Fibroblast of lung (primary cell): ENCODE results near the gene GNA12. TPM values are rescaled to one million over a fixed set of nuclear protein-coding genes. Genes with fewer than 3 reads are reported as not detected.
"Not testable (repeated sequence)": the region's sequence is repeated elsewhere in the genome, so short reads cannot be mapped to it uniquely, and the experiment has no call there.

Source experiments
- DNase-seq, 2 donors: peaks; one replicate each; pipeline versions ENCODE4 v3.0.0 to v3.0.0-alpha.2; 2010; ENCODE audit warnings: low read depth in 2 of 2
- H2AFZ ChIP-seq: 2 replicates; pipeline ENCODE4 v1.5.1; 2012; ENCODE audit warnings: low read length, control low read depth, inconsistent platforms
- H3K27ac ChIP-seq: 2 replicates; pipeline ENCODE4 v1.5.1; 2011; ENCODE audit warnings: low read length, control low read depth; ENCODE audit not compliant: insufficient read depth
- H3K27me3 ChIP-seq: 2 replicates; pipeline ENCODE4 v1.5.1; 2011; ENCODE audit warnings: mild to moderate bottlenecking, low read length; ENCODE audit not compliant: control insufficient read depth, insufficient read depth
- H3K36me3 ChIP-seq: 2 replicates; pipeline ENCODE4 v1.5.1; 2011; ENCODE audit warnings: low read length; ENCODE audit not compliant: control insufficient read depth, insufficient read depth
- H3K4me1 ChIP-seq: 2 replicates; pipeline ENCODE4 v1.5.1; 2011; ENCODE audit warnings: low read length; ENCODE audit not compliant: control insufficient read depth, insufficient read depth; ENCODE audit errors: extremely low read depth
- H3K4me2 ChIP-seq: 2 replicates; pipeline ENCODE4 v1.5.1; 2011; ENCODE audit warnings: low read length, control low read depth; ENCODE audit not compliant: insufficient read depth; ENCODE audit errors: extremely low read depth
- H3K4me3 ChIP-seq, 4 experiments: fragments of 200-600 bp in 1 of 4; sonication (generic) in 1 of 4; replicated peaks in 1 of 4; 2 replicates each; pipeline ENCODE4 v1.5.1; 2011 to 2016; ENCODE audit warnings: low read length in 4 of 4, low read depth in 3 of 4, mild to moderate bottlenecking in 3 of 4, control low read depth in 2 of 4, inconsistent platforms in 1 of 4, mixed read lengths in 1 of 4; ENCODE audit not compliant: insufficient read depth in 1 of 4; ENCODE audit errors: control extremely low read depth in 1 of 4
- H3K79me2 ChIP-seq: 2 replicates; pipeline ENCODE4 v1.5.1; 2012; ENCODE audit warnings: mild to moderate bottlenecking, low read length, inconsistent platforms; ENCODE audit not compliant: control insufficient read depth, insufficient read depth
- H3K9ac ChIP-seq: 2 replicates; pipeline ENCODE4 v1.5.1; 2011; ENCODE audit warnings: mild to moderate bottlenecking, low read length, control low read depth; ENCODE audit not compliant: insufficient read depth
- H3K9me3 ChIP-seq: 2 replicates; pipeline ENCODE4 v1.5.1; 2012; ENCODE audit warnings: low read depth, low read length; ENCODE audit not compliant: control insufficient read depth, insufficient read depth
- H4K20me1 ChIP-seq: 2 replicates; pipeline ENCODE4 v1.5.1; 2011; ENCODE audit warnings: low read length; ENCODE audit not compliant: control insufficient read depth, insufficient read depth; ENCODE audit errors: extremely low read depth
- EZH2 ChIP-seq: IDR thresholded peaks from 2 replicates; pipeline ENCODE4 v1.5.1; 2012; ENCODE audit warnings: low read length, control low read depth, mild to moderate bottlenecking; ENCODE audit errors: missing control alignments
- polyA plus RNA-seq, 2 donors: library from polyadenylated mRNA; depleted of rRNA in 1 of 2; stranded (reverse) in 1 of 2; unstranded in 1 of 2; fragments of >200 nt; gene quantifications; 2 replicates each; pipeline ENCODE4 v1.2.1, GENCODE V29; 2011 to 2012; ENCODE audit warnings: missing spikeins in 1 of 2
- total RNA-seq: library from RNA; depleted of rRNA; stranded (reverse); fragments of >200 nt; gene quantifications from 2 replicates; pipeline ENCODE4 v1.2.1, GENCODE V29; 2014
- TF ChIP-seq, protein P1 (sequence below), 2 donors: IDR thresholded peaks in 1 of 2; conservative IDR thresholded peaks in 1 of 2; 1 replicate in 1 of 2; 2 replicates in 1 of 2; pipeline ENCODE4 v1.5.1; 2011 to 2012; ENCODE audit warnings: low read length in 2 of 2, control low read depth in 1 of 2, inconsistent platforms in 1 of 2, low read depth in 1 of 2, mild to moderate bottlenecking in 1 of 2

Gene GNA12
- total and polyA plus RNA-seq, 2 donors (not counting 1 experiment from before 2014, with no cell fraction given): 36.2 to 137 TPM

- no peak overlapping the region for H3K27ac ChIP-seq
- TF ChIP-seq, protein P1, sequence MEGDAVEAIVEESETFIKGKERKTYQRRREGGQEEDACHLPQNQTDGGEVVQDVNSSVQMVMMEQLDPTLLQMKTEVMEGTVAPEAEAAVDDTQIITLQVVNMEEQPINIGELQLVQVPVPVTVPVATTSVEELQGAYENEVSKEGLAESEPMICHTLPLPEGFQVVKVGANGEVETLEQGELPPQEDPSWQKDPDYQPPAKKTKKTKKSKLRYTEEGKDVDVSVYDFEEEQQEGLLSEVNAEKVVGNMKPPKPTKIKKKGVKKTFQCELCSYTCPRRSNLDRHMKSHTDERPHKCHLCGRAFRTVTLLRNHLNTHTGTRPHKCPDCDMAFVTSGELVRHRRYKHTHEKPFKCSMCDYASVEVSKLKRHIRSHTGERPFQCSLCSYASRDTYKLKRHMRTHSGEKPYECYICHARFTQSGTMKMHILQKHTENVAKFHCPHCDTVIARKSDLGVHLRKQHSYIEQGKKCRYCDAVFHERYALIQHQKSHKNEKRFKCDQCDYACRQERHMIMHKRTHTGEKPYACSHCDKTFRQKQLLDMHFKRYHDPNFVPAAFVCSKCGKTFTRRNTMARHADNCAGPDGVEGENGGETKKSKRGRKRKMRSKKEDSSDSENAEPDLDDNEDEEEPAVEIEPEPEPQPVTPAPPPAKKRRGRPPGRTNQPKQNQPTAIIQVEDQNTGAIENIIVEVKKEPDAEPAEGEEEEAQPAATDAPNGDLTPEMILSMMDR (conservative IDR thresholded peaks at IDR 0.05 in 1 of 2, IDR thresholded peaks at IDR 0.05 in 1 of 2; ENCODE audit: low read depth in 1 of 2, low read length in 2 of 2): no peak
- TF ChIP-seq EZH2: no peak
- H4K20me1 ChIP-seq: no peaks in the 10 kb centered on the region
- H3K4me3 ChIP-seq: no peak overlapping the region
- no peaks in the 10 kb centered on the region for H3K36me3 ChIP-seq
- no peaks in the 10 kb centered on the region for H3K27me3 ChIP-seq
- H2AFZ ChIP-seq: no peak overlapping the region
- no peak for DNase-seq
- no peak overlapping the region for H3K4me2 ChIP-seq
- no peak overlapping the region for H3K9ac ChIP-seq
- peaks cover 27% of the 10 kb centered on the region for H3K79me2 ChIP-seq
- H3K4me1 ChIP-seq: no peaks in the 10 kb centered on the region
- H3K9me3 ChIP-seq: no peaks in the 10 kb centered on the region
These were observed 94.1 kb downstream of the GNA12 start for GRCh38 chr7:2750004-2750407.

DNA sequence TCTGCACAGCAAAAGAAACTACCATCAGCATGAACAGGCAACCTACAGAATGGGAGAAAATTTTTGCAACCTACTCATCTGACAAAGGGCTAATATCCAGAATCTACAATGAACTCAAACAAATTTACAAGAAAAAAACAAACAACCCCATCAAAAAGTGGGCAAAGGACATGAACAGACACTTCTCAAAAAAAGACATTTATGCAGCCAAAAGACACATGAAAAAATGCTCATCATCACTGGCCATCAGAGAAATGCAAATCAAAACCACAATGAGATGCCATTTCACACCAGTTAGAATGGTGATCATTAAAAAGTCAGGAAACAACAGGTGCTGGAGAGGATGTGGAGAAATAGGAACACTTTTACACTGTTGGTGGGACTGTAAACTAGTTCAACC, 95.4 kb downstream of the GNA12 start:
- not testable (repeated sequence) for H3K9me3 ChIP-seq, DNase-seq, H4K20me1 ChIP-seq

DNA sequence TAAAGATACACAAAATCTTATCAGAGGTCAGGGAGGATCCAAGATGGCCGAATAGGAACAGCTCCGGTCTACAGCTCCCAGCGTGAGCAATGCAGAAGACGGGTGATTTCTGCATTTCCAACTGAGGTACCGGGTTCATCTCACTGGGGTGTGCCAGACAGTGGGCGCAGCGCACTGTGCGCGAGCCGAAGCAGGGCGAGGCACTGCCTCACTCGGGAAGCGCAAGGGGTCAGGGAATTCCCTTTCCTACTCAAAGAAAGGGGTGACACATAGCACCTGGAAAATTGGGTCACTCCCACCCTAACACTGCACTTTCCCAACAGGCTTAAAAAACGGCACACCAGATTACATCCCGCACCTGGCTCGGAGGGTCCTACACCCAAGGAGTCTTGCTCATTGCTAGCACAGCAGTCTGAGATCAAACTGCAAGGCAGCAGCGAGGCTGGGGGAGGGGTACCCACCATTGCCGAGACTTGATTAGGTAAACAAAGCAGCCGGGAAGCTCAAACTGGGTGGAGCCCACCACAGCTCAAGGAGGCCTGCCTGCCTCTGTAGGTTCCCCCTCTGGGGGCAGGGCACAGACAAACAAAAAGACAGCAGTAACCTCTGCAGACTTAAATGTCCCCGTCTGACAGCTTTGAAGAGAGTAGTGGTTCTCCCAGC, 100.5 kb downstream of the GNA12 start:
- H3K79me2 ChIP-seq, H3K9me3 ChIP-seq, H3K4me2 ChIP-seq, H3K27ac ChIP-seq, H3K4me3 ChIP-seq, H3K4me1 ChIP-seq, H4K20me1 ChIP-seq, H3K9ac ChIP-seq, H3K27me3 ChIP-seq, H3K36me3 ChIP-seq, H2AFZ ChIP-seq, DNase-seq: not testable (repeated sequence)

More for the DNA sequence above, 95.4 kb downstream of the GNA12 start:
- H3K27me3 ChIP-seq, H3K4me1 ChIP-seq, H3K4me3 ChIP-seq, H3K4me2 ChIP-seq, H3K36me3 ChIP-seq, H3K27ac ChIP-seq, H2AFZ ChIP-seq, H3K9ac ChIP-seq: not testable (repeated sequence)
- peaks cover 21% of the 10 kb centered on the region for H3K79me2 ChIP-seq

DNA sequence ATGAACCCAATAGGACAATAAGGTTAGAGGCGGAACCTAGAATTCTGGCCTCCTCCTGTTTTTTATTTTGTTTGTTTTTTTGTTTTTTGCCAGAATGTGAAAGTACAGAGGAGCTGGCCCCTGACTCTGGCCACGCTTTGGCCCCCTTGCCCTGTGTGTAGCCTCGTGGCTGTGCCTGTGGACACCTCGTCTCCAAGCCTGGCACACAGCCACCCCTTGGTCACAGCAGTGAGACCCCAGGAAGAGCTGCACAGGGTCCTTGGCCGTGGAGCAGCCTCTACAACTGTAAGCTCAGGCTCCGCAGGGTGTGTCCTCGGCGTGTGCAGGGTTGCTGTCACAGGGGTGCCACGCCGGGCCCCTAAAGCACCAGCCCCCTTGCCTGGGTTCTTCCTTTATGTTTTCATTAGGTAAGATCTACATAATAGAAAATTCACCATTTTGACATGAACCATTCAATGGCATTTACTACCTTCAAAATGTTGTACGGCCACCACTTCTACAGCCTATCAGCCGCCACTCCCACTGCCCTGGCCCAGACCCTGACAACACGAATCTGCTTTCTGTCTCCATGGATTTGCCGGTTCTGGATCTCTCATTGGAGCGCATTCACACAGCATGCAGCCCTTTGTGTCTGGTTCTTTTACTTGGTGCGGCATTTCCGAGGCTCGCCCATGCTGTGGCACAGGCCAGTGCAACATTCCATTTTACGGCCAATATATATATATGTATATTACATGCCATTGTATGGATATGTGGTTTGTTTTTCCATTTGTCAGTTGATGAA, 105.2 kb downstream of the GNA12 start:
- H2AFZ ChIP-seq: no peak overlapping the region
- DNase-seq: no peak
- H3K79me2 ChIP-seq: peaks cover 33% of the 10 kb centered on the region
- TF ChIP-seq EZH2: no peak
- TF ChIP-seq, protein P1 (conservative IDR thresholded peaks at IDR 0.05 in 1 of 2, IDR thresholded peaks at IDR 0.05 in 1 of 2; ENCODE audit: low read depth in 1 of 2, low read length in 2 of 2): no peak
- no peak overlapping the region for H3K4me2 ChIP-seq
- peaks cover 4% of the 10 kb centered on the region for H3K36me3 ChIP-seq
- H3K4me3 ChIP-seq: no peak overlapping the region
- no peaks in the 10 kb centered on the region for H4K20me1 ChIP-seq
- H3K9me3 ChIP-seq: no peaks in the 10 kb centered on the region
- H3K9ac ChIP-seq: no peak overlapping the region
- H3K4me1 ChIP-seq: peaks cover 8% of the 10 kb centered on the region
- H3K27me3 ChIP-seq: no peaks in the 10 kb centered on the region
- H3K27ac ChIP-seq: no peak overlapping the region
